Measurements from ENCODE around the gene RAD51B.

GRCh38 chr14:68528040-68528687, 708.6 kb downstream of the RAD51B start:
- no peak for TF ChIP-seq CTCF (conservative IDR thresholded peaks at IDR 0.05; ENCODE audit: low read depth, low read length)
- no peak for TF ChIP-seq EZH2 (IDR thresholded peaks at IDR 0.05; ENCODE audit: borderline replicate concordance, low read depth, low read length, poor library complexity, severe bottlenecking)

Data from A673 (cell line).